Neuronal stem cell (in vitro differentiated cells): ENCODE results near the gene ADGRV1.

Experiments
- DNase-seq: peaks from one replicate; pipeline ENCODE4 v3.0.0-alpha.2; 2013; ENCODE audit warnings: low spot score
- H2AFZ ChIP-seq: one replicate; pipeline ENCODE4 v1.6.1; 2013; ENCODE audit warnings: mild to moderate bottlenecking, low read length, inconsistent platforms
- H2AK5ac ChIP-seq: 2 replicates; pipeline ENCODE4 v1.6.1; 2013; ENCODE audit warnings: low read depth, mild to moderate bottlenecking, inconsistent platforms, low read length, moderate library complexity, mixed read lengths
- H2BK120ac ChIP-seq: 2 replicates; pipeline ENCODE4 v1.6.1; 2013; ENCODE audit warnings: low read depth, mild to moderate bottlenecking, inconsistent platforms, low read length, moderate library complexity, mixed read lengths
- H2BK12ac ChIP-seq: one replicate; pipeline ENCODE4 v1.6.1; 2013; ENCODE audit warnings: low read length, inconsistent platforms
- H2BK15ac ChIP-seq: 2 replicates; pipeline ENCODE4 v1.6.1; 2013; ENCODE audit warnings: mild to moderate bottlenecking, low read length, inconsistent platforms, mixed read lengths
- H2BK5ac ChIP-seq: one replicate; pipeline ENCODE4 v1.6.1; 2013; ENCODE audit warnings: inconsistent platforms, mild to moderate bottlenecking, low read length, moderate library complexity
- H3K14ac ChIP-seq: one replicate; pipeline ENCODE4 v1.6.1; 2013; ENCODE audit warnings: low read length, inconsistent platforms
- H3K18ac ChIP-seq: 2 replicates; pipeline ENCODE4 v1.6.1; 2013; ENCODE audit warnings: low read length, inconsistent platforms
- H3K23ac ChIP-seq: 2 replicates; pipeline ENCODE4 v1.6.1; 2013; ENCODE audit warnings: low read depth, mild to moderate bottlenecking, mixed read lengths, low read length, inconsistent platforms; ENCODE audit not compliant: poor library complexity
- H3K27ac ChIP-seq: replicated peaks from 3 replicates; pipeline ENCODE4 v1.5.1; 2013; ENCODE audit warnings: low read length, inconsistent platforms
- H3K27me3 ChIP-seq, 3 experiments: 2 replicates each; pipeline ENCODE4 v1.6.1; 2013; ENCODE audit warnings: low read length in 3 of 3, mild to moderate bottlenecking in 2 of 3, inconsistent platforms in 1 of 3, low read depth in 1 of 3, mixed read lengths in 1 of 3, moderate library complexity in 1 of 3; ENCODE audit not compliant: control insufficient read depth in 3 of 3, insufficient read depth in 3 of 3
- H3K36me3 ChIP-seq, 2 donors: replicated peaks in 1 of 2; 2 replicates each; pipeline ENCODE4 v1.6.1; 2013; ENCODE audit warnings: low read length in 2 of 2; ENCODE audit not compliant: control insufficient read depth in 2 of 2, insufficient read depth in 2 of 2
- H3K4ac ChIP-seq: 2 replicates; pipeline ENCODE4 v1.6.1; 2013; ENCODE audit warnings: inconsistent platforms, mild to moderate bottlenecking, low read length, moderate library complexity
- H3K4me1 ChIP-seq, 2 donors: 1 replicate in 1 of 2; 2 replicates in 1 of 2; pipeline ENCODE4 v1.6.1; 2013; ENCODE audit warnings: low read length in 2 of 2, low read depth in 1 of 2; ENCODE audit not compliant: control insufficient read depth in 2 of 2, insufficient read depth in 1 of 2
- H3K4me2 ChIP-seq: one replicate; pipeline ENCODE4 v1.6.1; 2013; ENCODE audit warnings: mild to moderate bottlenecking, low read length, inconsistent platforms; ENCODE audit not compliant: insufficient read depth, poor library complexity, severe bottlenecking
- H3K4me3 ChIP-seq, 2 donors: 2 replicates each; pipeline ENCODE4 v1.5.1; 2013; ENCODE audit warnings: low read length in 2 of 2, mild to moderate bottlenecking in 2 of 2, inconsistent platforms in 1 of 2, moderate library complexity in 1 of 2
- H3K79me1 ChIP-seq: one replicate; pipeline ENCODE4 v1.6.1; 2013; ENCODE audit warnings: low read depth, mild to moderate bottlenecking, inconsistent platforms, low read length, moderate library complexity
- H3K9ac ChIP-seq: one replicate; pipeline ENCODE4 v1.6.1; 2013; ENCODE audit warnings: mild to moderate bottlenecking, low read depth, low read length, inconsistent platforms; ENCODE audit not compliant: poor library complexity
- H3K9me3 ChIP-seq, 2 donors: replicated peaks in 1 of 2; 2 replicates each; pipeline versions ENCODE3 to v1.6.1; 2013; ENCODE audit warnings: low read length in 2 of 2, mild to moderate bottlenecking in 2 of 2, inconsistent platforms in 1 of 2, low read depth in 1 of 2, mixed read lengths in 1 of 2, moderate library complexity in 1 of 2; ENCODE audit not compliant: control insufficient read depth in 2 of 2, insufficient read depth in 1 of 2
- H4K8ac ChIP-seq: one replicate; pipeline ENCODE4 v1.6.1; 2013; ENCODE audit warnings: low read depth, mild to moderate bottlenecking, inconsistent platforms, low read length, moderate library complexity
- H4K91ac ChIP-seq: one replicate; pipeline ENCODE4 v1.6.1; 2013; ENCODE audit warnings: low read length, low read depth, mild to moderate bottlenecking, inconsistent platforms; ENCODE audit not compliant: poor library complexity
- WGBS, 2 donors: extraction: QIAGEN DNeasy Blood & Tissue Kit; methylation state at CpG; one replicate each; pipeline ENCODE4 v1.1.7; 2013; ENCODE audit warnings: missing lambda C conversion rate in 2 of 2, mixed read lengths in 1 of 2; ENCODE audit not compliant: insufficient read length in 2 of 2, insufficient replicate concordance in 1 of 2; ENCODE audit errors: extremely low coverage in 2 of 2; 5-methylcytosine and 5-hydroxymethylcytosine counted together

Gene ADGRV1

DNA sequence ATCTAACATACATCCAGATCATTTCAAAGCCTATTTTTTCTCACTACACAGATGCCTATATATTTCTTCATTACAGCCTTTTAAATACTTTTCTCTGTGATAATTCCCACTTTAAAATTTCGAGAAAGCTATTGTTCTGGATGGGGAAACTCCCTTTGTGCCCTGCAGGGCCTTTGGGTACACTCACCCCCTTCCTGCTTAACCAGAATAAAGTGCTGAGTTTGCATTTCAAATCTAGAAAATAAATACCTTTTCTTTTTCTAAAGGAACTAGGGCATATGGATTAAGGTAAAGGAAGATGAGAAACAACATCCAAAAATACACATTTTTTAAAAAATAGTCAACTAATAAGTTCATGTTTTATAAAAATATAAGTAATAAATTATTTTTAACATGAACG is 323.9 kb downstream of the ADGRV1 start:
- Histone ChIP-seq H3K27ac (no peak overlapping the region), H3K79me1 (no peaks in the 10 kb centered on the region), H3K36me3 (peaks cover 0 to 18% of the 10 kb centered on the region in 2 donors), H3K14ac (no peak overlapping the region), H3K4me1 (peaks cover 0 to 1% of the 10 kb centered on the region in 2 donors), H3K9ac (no peak overlapping the region), H2BK15ac (no peak overlapping the region), H3K4me2 (no peak overlapping the region), H3K18ac (no peak overlapping the region), H4K91ac (no peak overlapping the region), H3K23ac (no peak overlapping the region), H2AK5ac (no peak overlapping the region), H2BK120ac (no peak overlapping the region), H3K9me3 (peaks cover 0 to 1% of the 10 kb centered on the region in 2 donors), H3K27me3 (no peaks in the 10 kb centered on the region), H4K8ac (no peak overlapping the region), H2BK12ac (no peak overlapping the region), H2AFZ (no peak overlapping the region), H2BK5ac (no peak overlapping the region), H3K4me3 (no peak overlapping the region), H3K4ac (no peak overlapping the region)
- no CpG with 5 or more reads among the region's 2 CpGs for WGBS, 2 donors
- DNase-seq, result no peak

DNA sequence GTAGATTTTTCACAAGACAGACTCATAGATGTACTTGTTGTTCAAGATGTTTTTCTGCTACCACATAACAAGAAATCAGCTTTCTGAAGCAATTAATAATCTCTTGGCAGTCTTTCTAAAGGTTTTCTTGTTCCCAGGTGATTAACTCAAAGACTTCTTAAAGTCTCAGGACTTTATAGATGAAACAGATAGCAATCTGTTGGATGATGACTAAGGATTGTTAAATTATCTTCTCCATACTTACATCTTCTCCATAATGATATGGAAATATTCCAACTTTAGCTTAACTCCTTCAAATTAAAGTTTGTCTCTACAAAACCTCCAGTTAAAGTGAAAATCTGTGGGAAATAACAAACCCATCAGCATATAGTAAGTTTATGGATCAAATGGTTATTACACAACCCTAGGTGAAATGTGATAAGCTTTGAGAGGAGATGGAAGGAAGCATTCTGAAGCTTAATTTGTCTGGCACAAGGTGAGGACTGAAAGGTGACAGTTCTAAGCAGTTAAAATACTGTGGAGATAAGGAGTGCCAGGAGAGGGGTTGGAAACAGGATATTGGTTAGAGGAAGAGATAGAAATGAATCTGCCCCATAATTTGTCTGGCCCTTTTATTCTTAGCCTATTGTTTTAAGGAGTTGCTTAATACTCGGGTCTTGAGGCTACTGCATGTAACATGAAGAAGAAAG is 326.7 kb downstream of the ADGRV1 start:
- no peak for DNase-seq
- Histone ChIP-seq H2BK15ac (no peak overlapping the region), H3K9me3 (no peaks in the 10 kb centered on the region), H2BK120ac (no peak overlapping the region), H3K36me3 (peaks cover 0 to 6% of the 10 kb centered on the region in 2 donors), H2BK12ac (no peak overlapping the region), H4K91ac (no peak overlapping the region), H2AK5ac (no peak overlapping the region), H3K79me1 (no peaks in the 10 kb centered on the region), H3K4me3 (no peak overlapping the region), H3K18ac (no peak overlapping the region), H3K4me1 (peaks cover 0 to 7% of the 10 kb centered on the region in 2 donors), H3K23ac (no peak overlapping the region), H3K27me3 (no peaks in the 10 kb centered on the region), H3K4ac (no peak overlapping the region), H2BK5ac (no peak overlapping the region), H3K9ac (no peak overlapping the region), H3K27ac (no peak overlapping the region), H4K8ac (no peak overlapping the region), H3K4me2 (no peak overlapping the region), H2AFZ (no peak overlapping the region), H3K14ac (no peak overlapping the region)
- WGBS, 2 donors, result no CpG with 5 or more reads among the region's 1 CpG

DNA sequence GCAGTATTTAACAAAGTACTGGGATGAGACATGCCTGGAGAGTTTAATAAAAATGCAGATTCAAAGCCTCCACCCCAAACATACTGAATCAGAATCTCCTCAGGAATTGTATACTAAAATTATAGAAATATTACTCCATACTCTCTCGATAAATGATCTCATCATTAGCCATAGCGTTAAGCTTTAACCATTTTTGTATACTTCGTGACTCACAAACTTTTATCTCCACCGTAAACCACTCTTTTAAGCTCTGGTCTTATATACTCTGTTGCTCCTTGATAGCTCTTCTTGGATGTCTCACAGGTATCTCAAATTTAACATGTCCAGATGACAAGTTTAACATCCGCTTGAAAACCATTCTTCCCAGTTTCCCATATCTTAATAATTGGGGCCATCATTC is 327.8 kb downstream of the ADGRV1 start:
- Histone ChIP-seq H3K14ac (no peak overlapping the region), H3K18ac (no peak overlapping the region), H2BK5ac (no peak overlapping the region), H3K4ac (no peak overlapping the region), H4K91ac (no peak overlapping the region), H2BK120ac (no peak overlapping the region), H3K27ac (no peak overlapping the region), H4K8ac (no peak overlapping the region), H2BK15ac (no peak overlapping the region), H3K4me3 (no peak overlapping the region), H2BK12ac (no peak overlapping the region), H3K23ac (no peak overlapping the region), H3K36me3 (no peaks in the 10 kb centered on the region), H2AK5ac (no peak overlapping the region), H3K9me3 (no peaks in the 10 kb centered on the region), H2AFZ (no peak overlapping the region), H3K4me2 (no peak overlapping the region), H3K9ac (no peak overlapping the region), H3K79me1 (no peaks in the 10 kb centered on the region), H3K4me1 (peaks cover 0 to 7% of the 10 kb centered on the region in 2 donors), H3K27me3 (no peaks in the 10 kb centered on the region)
- DNase-seq, result no peak
- no CpG with 5 or more reads among the region's 5 CpGs for WGBS, 2 donors

DNA sequence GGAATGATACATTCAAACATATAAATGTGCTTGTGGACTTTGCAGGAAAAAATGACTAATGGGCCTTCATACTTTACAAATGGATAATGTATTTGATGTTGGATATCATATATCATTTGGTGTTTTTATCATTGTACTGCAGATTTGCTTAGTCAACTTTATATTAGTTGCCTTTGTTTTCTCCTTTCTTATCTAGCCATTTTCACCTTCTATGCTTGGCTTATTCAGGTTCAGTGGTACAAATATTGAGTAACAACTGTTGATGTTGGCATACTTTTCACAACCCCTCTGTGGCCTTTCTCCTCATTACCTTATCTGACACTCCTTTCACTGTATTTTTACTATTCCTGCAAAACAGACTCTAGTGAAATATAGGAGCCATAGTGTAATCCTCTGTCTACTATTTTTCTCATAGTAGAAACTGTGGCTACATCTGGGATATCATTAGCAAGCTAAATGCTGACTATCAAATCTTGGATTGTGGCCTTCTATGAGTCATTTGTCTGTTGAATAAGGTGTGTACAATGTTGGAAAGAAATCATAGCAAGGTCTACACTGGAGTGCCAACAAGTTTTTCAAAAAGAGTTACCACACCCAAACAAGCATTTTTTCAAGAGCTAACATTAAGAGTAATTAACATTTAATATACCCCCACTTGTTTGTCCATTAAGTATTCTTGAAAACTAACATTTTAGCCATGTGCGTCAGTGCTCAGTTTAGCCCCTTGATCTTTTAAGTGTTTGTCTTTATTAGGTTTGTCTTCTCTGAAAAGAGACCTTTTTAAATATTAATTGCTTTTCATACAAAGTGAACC is 330.1 kb downstream of the ADGRV1 start:
- Histone ChIP-seq H3K4me1 (peaks cover 0 to 6% of the 10 kb centered on the region in 2 donors), H3K23ac (no peak overlapping the region), H2BK120ac (no peak overlapping the region), H3K9me3 (no peaks in the 10 kb centered on the region), H3K79me1 (no peaks in the 10 kb centered on the region), H3K4ac (no peak overlapping the region), H3K14ac (no peak overlapping the region), H3K9ac (no peak overlapping the region), H3K36me3 (no peaks in the 10 kb centered on the region), H2BK5ac (no peak overlapping the region), H3K18ac (no peak overlapping the region), H2AFZ (no peak overlapping the region), H3K4me2 (no peak overlapping the region), H3K27me3 (no peaks in the 10 kb centered on the region), H2AK5ac (no peak overlapping the region), H3K4me3 (no peak overlapping the region), H2BK12ac (no peak overlapping the region), H4K91ac (no peak overlapping the region), H2BK15ac (no peak overlapping the region), H4K8ac (no peak overlapping the region), H3K27ac (no peak overlapping the region)
- no peak for DNase-seq
- WGBS, 2 donors, result no CpG with 5 or more reads among the region's 1 CpG
